Urothelium cell line (cell line): Measurements from ENCODE around the gene TYRO3.
"Not testable (repeated sequence)": the region's sequence is repeated elsewhere in the genome, so short reads cannot be mapped to it uniquely, and the experiment has no call there.

Experiments
- DNase-seq: peaks from one replicate; pipeline ENCODE4 v3.0.0; 2011; ENCODE audit warnings: low spot score, mixed read lengths
- FAIRE-seq: peaks from 2 replicates; lab custom pipeline; 2011; peaks lifted over from hg19 to GRCh38; lab: Jason Lieb, UNC

TYRO3 gene

GRCh38 chr15:41553731-41554130, 5.3 kb upstream of the TYRO3 start:
- DNase-seq (no peak), FAIRE-seq (no peak)

- DNase-seq (no peak), FAIRE-seq (no peak)
Measured at GRCh38 chr15:41554343-41554742, 4.7 kb upstream of the TYRO3 start.

- FAIRE-seq (no peak), DNase-seq (no peak)
Measured at GRCh38 chr15:41554915-41555314, 4.1 kb upstream of the TYRO3 start.

- DNase-seq (no peak), FAIRE-seq (no peak)
Measured at GRCh38 chr15:41556677-41557076, 2.3 kb upstream of the TYRO3 start.

GRCh38 chr15:41557673-41558399, 1.2 kb upstream of the TYRO3 start:
- FAIRE-seq (no peak), DNase-seq (peak; percentile 78)

- DNase-seq (no peak), FAIRE-seq (no peak)
Measured at GRCh38 chr15:41559239-41559782, 299 bp downstream of the TYRO3 start.

- DNase-seq, result no peak
- FAIRE-seq, result no peak
Measured at GRCh38 chr15:41560572-41560874, 1.5 kb downstream of the TYRO3 start.

GRCh38 chr15:41561104-41561776, 2.2 kb downstream of the TYRO3 start:
- FAIRE-seq (no peak), DNase-seq (no peak)

- FAIRE-seq, result no peak
- no peak for DNase-seq
Measured at GRCh38 chr15:41561777-41562145, 2.7 kb downstream of the TYRO3 start.

GRCh38 chr15:41562244-41562643, 3.2 kb downstream of the TYRO3 start:
- FAIRE-seq (no peak), DNase-seq (no peak)

GRCh38 chr15:41562784-41563198, 3.8 kb downstream of the TYRO3 start:
- DNase-seq (no peak), FAIRE-seq (no peak)

GRCh38 chr15:41564286-41564959, 5.4 kb downstream of the TYRO3 start:
- no peak for FAIRE-seq
- DNase-seq, result no peak

GRCh38 chr15:41564960-41565502, 6.0 kb downstream of the TYRO3 start:
- DNase-seq, result no peak
- FAIRE-seq, result no peak

GRCh38 chr15:41565702-41566101, 6.7 kb downstream of the TYRO3 start:
- no peak for DNase-seq
- FAIRE-seq, result no peak

- no peak for DNase-seq
- FAIRE-seq, result no peak
Measured at GRCh38 chr15:41566121-41566885, 7.3 kb downstream of the TYRO3 start.

GRCh38 chr15:41567261-41567660, 8.2 kb downstream of the TYRO3 start:
- FAIRE-seq (no peak), DNase-seq (no peak)

GRCh38 chr15:41567862-41568261, 8.8 kb downstream of the TYRO3 start:
- no peak for DNase-seq
- no peak for FAIRE-seq

GRCh38 chr15:41568350-41569017, 9.5 kb downstream of the TYRO3 start:
- peak; percentile 46 for DNase-seq
- peak; percentile 5 for FAIRE-seq

- DNase-seq, FAIRE-seq: not testable (repeated sequence)
Measured at GRCh38 chr15:41569232-41569631, 10.2 kb downstream of the TYRO3 start.

- no peak for FAIRE-seq
- DNase-seq, result no peak
Measured at GRCh38 chr15:41570764-41571163, 11.8 kb downstream of the TYRO3 start.
